GM13977 (cell line): Measurements from ENCODE around the gene GSTM2.

ENCODE experiments used
- DNase-seq: peaks from one replicate; pipeline ENCODE4 v3.0.0; 2012; ENCODE audit warnings: low spot score
- in situ Hi-C: fragments of 300-500 bp; cut with MboI; formaldehyde crosslinking; loops from one replicate; pipeline ENCODE4 v1.12.0; 2022; ENCODE audit warnings: low sequenced_read_pairs, low pct_unique_long_range_greater_than_20kb, mixed read lengths, inconsistent platforms; ENCODE audit not compliant: unreplicated experiment
- TF ChIP-seq, protein P1 (sequence below): IDR thresholded peaks from 2 replicates; pipeline ENCODE4 v1.5.1; 2012; ENCODE audit warnings: mild to moderate bottlenecking, control low read depth; ENCODE audit not compliant: insufficient read depth; ENCODE audit errors: extremely low read depth, missing control alignments

The GSTM2 gene

DNA sequence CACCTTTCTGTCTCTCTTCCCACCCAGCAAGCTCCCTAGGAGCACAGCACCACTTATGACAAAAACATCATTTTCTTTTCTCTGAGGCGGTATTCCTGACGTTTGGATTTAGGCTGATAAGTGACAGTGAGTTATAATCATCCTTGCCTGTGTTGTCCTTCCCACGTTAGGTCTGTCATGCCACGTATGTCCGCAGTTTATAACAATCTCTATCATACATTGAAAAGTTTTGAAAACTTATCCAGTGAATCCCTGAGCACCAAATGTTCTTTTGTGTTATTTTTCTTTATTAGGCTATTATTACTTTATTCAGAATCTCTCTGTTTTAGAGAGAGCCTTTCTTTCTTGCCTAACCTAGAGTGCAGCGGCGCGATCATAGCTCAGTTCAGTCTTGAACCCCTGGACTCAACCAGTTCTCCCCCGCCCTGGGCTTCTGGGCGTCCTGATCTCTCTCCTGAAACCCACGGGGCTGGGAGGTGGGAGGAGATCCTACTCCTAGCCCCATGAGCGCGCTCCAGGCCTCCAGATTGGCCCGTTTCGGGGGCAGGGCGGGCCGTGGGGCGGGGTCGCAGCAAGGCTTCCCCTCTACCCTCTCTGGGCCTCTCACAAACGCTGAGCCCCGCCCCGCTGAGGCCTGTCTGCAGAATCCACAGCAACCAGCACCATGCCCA is at the start of gene GSTM2:
TSS of gene GSTM2 (plus strand) at position 606 of the 671 bp plus-strand sequence. CDS start at position 665, 59 bp downstream.
- DNase-seq, result peak; percentile 85
- TF ChIP-seq, protein P1, sequence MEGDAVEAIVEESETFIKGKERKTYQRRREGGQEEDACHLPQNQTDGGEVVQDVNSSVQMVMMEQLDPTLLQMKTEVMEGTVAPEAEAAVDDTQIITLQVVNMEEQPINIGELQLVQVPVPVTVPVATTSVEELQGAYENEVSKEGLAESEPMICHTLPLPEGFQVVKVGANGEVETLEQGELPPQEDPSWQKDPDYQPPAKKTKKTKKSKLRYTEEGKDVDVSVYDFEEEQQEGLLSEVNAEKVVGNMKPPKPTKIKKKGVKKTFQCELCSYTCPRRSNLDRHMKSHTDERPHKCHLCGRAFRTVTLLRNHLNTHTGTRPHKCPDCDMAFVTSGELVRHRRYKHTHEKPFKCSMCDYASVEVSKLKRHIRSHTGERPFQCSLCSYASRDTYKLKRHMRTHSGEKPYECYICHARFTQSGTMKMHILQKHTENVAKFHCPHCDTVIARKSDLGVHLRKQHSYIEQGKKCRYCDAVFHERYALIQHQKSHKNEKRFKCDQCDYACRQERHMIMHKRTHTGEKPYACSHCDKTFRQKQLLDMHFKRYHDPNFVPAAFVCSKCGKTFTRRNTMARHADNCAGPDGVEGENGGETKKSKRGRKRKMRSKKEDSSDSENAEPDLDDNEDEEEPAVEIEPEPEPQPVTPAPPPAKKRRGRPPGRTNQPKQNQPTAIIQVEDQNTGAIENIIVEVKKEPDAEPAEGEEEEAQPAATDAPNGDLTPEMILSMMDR, result no peak
- in situ Hi-C loops, result no loop called here

DNA sequence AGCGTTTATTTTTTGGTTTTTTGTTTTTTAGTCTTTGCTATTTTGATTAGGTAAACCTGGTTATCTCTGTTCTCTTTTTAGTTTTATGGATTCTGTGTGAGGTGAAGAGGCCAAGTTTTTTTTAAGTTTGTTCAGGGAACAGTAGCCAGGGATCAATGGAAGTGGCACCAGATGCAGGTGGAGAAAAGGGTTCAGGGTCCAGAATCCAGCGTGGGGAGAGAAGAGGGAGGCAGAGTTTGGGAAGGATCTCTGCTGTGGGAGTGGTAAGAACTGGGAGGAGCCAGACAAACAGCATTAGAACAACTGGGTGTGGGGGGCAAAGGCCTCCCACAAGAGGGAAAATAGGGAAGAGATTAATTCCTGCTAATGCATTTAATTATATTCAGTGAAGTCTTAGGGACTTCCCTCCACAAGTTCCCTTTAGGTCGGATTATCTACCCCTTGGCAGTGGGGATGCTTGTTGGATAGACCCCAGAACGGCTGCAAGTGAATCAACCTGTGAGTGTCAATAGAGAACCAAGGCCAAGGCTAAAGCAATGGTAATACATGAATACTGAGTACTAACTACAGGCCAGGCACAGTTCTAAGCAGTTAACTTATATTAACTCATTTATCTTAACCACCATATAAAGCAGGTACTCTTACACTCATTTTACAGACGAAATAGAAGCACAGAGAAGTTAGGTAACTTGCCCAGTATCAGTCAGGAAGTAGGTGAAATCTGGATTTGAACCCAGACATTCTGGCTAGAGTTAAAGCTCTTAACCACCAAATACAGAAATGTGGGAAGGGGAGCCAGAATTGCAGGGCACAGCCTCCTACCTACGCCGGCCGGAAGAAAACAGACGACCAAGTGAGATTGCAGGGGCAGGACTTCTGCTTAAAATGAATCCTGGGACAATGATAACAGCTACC is 48.9 kb upstream of the GSTM2 start:
- in situ Hi-C loops, result no loop called here
- TF ChIP-seq, protein P1, result no peak
- peak; percentile 23 for DNase-seq

DNA sequence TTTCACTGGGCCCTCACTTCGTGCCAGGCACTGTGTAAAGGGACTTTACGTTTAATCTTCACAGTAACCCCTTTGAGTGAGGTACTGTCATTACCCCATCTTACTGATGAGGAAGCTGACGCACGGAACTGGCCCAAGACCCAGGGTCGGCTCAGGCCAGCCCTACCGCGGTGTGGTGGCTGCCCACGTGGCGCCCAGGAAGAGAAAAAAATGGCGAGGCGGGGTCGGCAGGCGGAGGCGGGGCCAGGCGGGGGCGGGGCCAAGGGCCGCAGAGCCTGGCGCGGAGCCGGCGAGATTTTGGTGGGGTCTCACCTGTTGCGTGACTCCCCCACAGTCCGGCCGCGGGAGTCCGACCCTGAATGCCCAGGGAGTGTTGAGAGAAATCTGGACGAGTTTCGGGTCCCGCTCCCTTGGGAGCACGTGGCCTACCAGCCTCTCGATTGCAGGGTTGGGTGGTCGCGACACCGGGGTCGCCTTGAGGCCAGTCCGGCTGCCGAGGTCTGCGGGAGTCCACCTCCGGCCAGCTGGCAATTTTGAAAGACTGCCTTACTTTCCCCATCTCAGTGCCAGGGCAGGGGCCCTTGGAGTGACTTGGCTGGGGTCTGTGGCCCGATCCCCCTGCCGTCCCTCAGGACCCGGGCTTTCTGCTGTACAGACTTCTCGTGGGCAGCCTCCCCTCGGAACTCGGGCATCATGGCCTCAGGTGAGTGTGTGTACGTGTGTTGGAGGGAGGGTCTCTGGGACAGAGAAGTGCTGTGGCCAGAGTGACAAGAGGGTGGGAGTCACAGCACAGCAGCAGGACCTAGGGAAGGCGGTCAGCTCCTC is 48.1 kb upstream of the GSTM2 start, which contains the start of the genes AMPD2 and GNAT2:
TSS of gene AMPD2 (plus strand) at position 262 of the 825 bp plus-strand sequence. CDS start 1,339 bp downstream, outside the sequence.
TSS of gene GNAT2 (minus strand) at position 41 of the 825 bp plus-strand sequence. CDS start 6,746 bp downstream, outside the sequence.
- DNase-seq, result peak; percentile 90
- in situ Hi-C loops, result no loop called here
- TF ChIP-seq, protein P1, result no peak

DNA sequence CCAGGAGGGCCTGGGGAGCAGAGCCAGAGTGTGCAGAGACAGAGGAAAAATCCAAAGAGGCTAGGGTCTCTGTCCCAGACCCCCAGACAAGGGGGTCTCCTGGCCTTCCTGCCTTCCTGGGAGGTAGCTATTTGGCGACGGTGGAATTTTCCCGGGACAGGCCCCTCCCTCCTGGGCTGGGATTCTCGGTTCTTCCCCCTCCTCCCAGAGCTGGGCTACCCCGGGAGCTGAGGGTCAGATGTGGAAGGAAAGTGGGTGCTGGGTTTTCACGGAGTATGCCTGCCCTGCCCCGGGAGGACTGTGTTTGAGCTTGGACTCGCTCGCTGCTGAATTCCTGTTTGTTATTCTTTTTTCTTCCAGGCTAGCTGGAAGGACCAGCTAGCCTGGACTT is 47.5 kb upstream of the GSTM2 start:
- no peak for DNase-seq
- TF ChIP-seq, protein P1, result no peak
- in situ Hi-C loops, result no loop called here

DNA sequence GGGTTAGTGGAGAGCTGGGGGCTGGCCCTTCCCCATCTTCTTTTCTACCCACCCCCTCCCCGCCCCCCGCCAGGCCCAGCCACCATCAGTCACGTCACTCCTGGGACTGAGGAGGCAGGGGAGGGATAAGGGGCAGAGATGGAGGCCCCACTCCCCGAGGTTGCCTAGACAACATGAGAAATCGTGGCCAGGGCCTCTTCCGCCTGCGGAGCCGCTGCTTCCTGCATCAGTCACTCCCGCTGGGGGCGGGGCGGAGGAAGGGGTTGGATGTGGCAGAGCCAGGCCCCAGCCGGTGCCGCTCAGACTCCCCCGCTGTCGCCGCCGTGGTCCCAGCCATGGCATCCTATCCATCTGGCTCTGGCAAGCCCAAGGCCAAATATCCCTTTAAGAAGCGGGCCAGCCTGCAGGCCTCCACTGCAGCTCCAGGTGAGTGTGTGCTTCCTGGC is 47.0 kb upstream of the GSTM2 start:
- in situ Hi-C loops, result no loop called here
- TF ChIP-seq, protein P1, result no peak
- peak; percentile 96 for DNase-seq
